H1 (cell line): ENCODE data around the gene SMCO1. TPM values are rescaled to one million over a fixed set of nuclear protein-coding genes. Genes with fewer than 3 reads are reported as not detected.

Experiments used
- ASH2L ChIP-seq: fragments of 200-600, 300-600 bp; sonication (generic); IDR thresholded peaks from one replicate; pipeline ENCODE4 v1.7.1; 2017; ENCODE audit warnings: low read length
- CBX8 ChIP-seq: fragments of 300-800, 300-1000 bp; sonication (generic); IDR thresholded peaks from 2 replicates; pipeline ENCODE4 v1.7.1; 2016; ENCODE audit warnings: low read depth, low read length, borderline replicate concordance
- CEBPB ChIP-seq: IDR thresholded peaks from 2 replicates; pipeline ENCODE4 v1.6.1; 2012; ENCODE audit warnings: low read depth, low read length
- CHD2 ChIP-seq: IDR thresholded peaks from 2 replicates; pipeline ENCODE4 v1.6.1; 2012; ENCODE audit warnings: low read length, improper control_type of control experiment
- EP300 ChIP-seq, 2 experiments: IDR thresholded peaks; 1 replicate in 1 of 2; 2 replicates in 1 of 2; pipeline ENCODE4 v1.6.1; 2011 to 2012; ENCODE audit warnings: low read depth in 2 of 2, low read length in 2 of 2, mild to moderate bottlenecking in 2 of 2, borderline replicate concordance in 1 of 2, inconsistent platforms in 1 of 2, moderate library complexity in 1 of 2
- FOSL1 ChIP-seq: IDR thresholded peaks from 2 replicates; pipeline ENCODE4 v1.6.1; 2011; ENCODE audit warnings: mild to moderate bottlenecking, low read depth, low read length, moderate library complexity; ENCODE audit not compliant: insufficient read depth
- GABPA ChIP-seq: IDR thresholded peaks from 2 replicates; pipeline ENCODE4 v1.6.1; 2011; ENCODE audit warnings: mild to moderate bottlenecking, low read length, moderate library complexity, borderline replicate concordance; ENCODE audit not compliant: insufficient read depth
- SAP30 ChIP-seq: fragments of 300-600 bp; sonication (generic); IDR thresholded peaks from 2 replicates; pipeline ENCODE4 v1.7.1; 2012; ENCODE audit warnings: low read length, moderate library complexity, mild to moderate bottlenecking, inconsistent platforms; ENCODE audit not compliant: insufficient read depth, insufficient replicate concordance
- SP1 ChIP-seq: IDR thresholded peaks from 2 replicates; pipeline ENCODE4 v1.6.1; 2011; ENCODE audit warnings: low read depth, low read length
- TAF1 ChIP-seq: IDR thresholded peaks from 2 replicates; pipeline ENCODE4 v1.6.1; 2011; ENCODE audit warnings: mild to moderate bottlenecking, low read depth, low read length
- polyA plus RNA-seq, 7 experiments: library from polyadenylated mRNA; depleted of rRNA in 3 of 7; stranded (reverse) in 5 of 7; unstranded in 2 of 7; fragments of >200 nt in 5 of 7; fragments of 200-250 nt in 2 of 7; gene quantifications; 1 replicate in 5 of 7; 2 replicates in 1 of 7; 4 replicates in 1 of 7; pipeline versions ENCODE4 v1.2.1 to v1.2.3, GENCODE V29; 2011 to 2013; ENCODE audit warnings: missing spikeins in 2 of 7, mixed read lengths in 2 of 7
- total RNA-seq: library from RNA; stranded (reverse); fragmentation: NEBNext Ultra II Directional; extraction: Animal tissue kit (Norgen Biotek cat#: 25700); gene quantifications from 2 replicates; pipeline ENCODE4 v1.2.1, GENCODE V29; 2021
- TF ChIP-seq, protein P1 (sequence below): fragments of 300-600 bp; sonication (generic); IDR thresholded peaks from 2 replicates; pipeline ENCODE4 v1.7.1; 2012; ENCODE audit warnings: low read length, moderate library complexity, mild to moderate bottlenecking, inconsistent platforms; ENCODE audit not compliant: insufficient replicate concordance
- TF ChIP-seq, protein P2 (sequence below): IDR thresholded peaks from 2 replicates; pipeline ENCODE4 v1.6.1; 2011; ENCODE audit warnings: low read depth, mild to moderate bottlenecking, low read length; ENCODE audit not compliant: insufficient read depth

Gene SMCO1
- total and polyA plus RNA-seq, 2 of the 8 experiments (the other 6 are each of a cell fraction or from before 2014, with no cell fraction given): 0.03 TPM; not detected in 1

DNA sequence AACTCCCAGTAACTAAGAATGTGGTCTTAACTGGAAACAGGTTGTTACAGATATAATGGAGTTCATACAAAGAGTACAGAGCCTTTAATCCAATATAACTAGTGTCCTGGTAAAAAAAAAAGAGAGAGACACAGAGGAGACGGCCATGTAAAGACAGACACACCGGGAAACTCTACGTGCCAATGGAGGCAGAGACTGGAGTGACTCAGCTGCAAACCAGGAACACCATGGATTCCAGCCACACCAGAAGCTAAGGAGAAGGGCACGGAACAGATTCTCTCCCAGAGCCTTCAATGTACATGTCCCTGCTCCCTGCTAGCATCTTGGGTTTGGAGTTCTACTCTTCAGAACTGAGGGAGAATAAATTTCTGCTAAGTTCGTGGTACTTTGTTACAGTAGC, 16.1 kb downstream of the SMCO1 start (continued):
- TF ChIP-seq, protein P1, sequence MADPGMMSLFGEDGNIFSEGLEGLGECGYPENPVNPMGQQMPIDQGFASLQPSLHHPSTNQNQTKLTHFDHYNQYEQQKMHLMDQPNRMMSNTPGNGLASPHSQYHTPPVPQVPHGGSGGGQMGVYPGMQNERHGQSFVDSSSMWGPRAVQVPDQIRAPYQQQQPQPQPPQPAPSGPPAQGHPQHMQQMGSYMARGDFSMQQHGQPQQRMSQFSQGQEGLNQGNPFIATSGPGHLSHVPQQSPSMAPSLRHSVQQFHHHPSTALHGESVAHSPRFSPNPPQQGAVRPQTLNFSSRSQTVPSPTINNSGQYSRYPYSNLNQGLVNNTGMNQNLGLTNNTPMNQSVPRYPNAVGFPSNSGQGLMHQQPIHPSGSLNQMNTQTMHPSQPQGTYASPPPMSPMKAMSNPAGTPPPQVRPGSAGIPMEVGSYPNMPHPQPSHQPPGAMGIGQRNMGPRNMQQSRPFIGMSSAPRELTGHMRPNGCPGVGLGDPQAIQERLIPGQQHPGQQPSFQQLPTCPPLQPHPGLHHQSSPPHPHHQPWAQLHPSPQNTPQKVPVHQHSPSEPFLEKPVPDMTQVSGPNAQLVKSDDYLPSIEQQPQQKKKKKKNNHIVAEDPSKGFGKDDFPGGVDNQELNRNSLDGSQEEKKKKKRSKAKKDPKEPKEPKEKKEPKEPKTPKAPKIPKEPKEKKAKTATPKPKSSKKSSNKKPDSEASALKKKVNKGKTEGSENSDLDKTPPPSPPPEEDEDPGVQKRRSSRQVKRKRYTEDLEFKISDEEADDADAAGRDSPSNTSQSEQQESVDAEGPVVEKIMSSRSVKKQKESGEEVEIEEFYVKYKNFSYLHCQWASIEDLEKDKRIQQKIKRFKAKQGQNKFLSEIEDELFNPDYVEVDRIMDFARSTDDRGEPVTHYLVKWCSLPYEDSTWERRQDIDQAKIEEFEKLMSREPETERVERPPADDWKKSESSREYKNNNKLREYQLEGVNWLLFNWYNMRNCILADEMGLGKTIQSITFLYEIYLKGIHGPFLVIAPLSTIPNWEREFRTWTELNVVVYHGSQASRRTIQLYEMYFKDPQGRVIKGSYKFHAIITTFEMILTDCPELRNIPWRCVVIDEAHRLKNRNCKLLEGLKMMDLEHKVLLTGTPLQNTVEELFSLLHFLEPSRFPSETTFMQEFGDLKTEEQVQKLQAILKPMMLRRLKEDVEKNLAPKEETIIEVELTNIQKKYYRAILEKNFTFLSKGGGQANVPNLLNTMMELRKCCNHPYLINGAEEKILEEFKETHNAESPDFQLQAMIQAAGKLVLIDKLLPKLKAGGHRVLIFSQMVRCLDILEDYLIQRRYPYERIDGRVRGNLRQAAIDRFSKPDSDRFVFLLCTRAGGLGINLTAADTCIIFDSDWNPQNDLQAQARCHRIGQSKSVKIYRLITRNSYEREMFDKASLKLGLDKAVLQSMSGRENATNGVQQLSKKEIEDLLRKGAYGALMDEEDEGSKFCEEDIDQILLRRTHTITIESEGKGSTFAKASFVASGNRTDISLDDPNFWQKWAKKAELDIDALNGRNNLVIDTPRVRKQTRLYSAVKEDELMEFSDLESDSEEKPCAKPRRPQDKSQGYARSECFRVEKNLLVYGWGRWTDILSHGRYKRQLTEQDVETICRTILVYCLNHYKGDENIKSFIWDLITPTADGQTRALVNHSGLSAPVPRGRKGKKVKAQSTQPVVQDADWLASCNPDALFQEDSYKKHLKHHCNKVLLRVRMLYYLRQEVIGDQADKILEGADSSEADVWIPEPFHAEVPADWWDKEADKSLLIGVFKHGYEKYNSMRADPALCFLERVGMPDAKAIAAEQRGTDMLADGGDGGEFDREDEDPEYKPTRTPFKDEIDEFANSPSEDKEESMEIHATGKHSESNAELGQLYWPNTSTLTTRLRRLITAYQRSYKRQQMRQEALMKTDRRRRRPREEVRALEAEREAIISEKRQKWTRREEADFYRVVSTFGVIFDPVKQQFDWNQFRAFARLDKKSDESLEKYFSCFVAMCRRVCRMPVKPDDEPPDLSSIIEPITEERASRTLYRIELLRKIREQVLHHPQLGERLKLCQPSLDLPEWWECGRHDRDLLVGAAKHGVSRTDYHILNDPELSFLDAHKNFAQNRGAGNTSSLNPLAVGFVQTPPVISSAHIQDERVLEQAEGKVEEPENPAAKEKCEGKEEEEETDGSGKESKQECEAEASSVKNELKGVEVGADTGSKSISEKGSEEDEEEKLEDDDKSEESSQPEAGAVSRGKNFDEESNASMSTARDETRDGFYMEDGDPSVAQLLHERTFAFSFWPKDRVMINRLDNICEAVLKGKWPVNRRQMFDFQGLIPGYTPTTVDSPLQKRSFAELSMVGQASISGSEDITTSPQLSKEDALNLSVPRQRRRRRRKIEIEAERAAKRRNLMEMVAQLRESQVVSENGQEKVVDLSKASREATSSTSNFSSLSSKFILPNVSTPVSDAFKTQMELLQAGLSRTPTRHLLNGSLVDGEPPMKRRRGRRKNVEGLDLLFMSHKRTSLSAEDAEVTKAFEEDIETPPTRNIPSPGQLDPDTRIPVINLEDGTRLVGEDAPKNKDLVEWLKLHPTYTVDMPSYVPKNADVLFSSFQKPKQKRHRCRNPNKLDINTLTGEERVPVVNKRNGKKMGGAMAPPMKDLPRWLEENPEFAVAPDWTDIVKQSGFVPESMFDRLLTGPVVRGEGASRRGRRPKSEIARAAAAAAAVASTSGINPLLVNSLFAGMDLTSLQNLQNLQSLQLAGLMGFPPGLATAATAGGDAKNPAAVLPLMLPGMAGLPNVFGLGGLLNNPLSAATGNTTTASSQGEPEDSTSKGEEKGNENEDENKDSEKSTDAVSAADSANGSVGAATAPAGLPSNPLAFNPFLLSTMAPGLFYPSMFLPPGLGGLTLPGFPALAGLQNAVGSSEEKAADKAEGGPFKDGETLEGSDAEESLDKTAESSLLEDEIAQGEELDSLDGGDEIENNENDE: no peak
- TF ChIP-seq SP1: no peak
- no peak for TF ChIP-seq GABPA
- TF ChIP-seq, protein P2, sequence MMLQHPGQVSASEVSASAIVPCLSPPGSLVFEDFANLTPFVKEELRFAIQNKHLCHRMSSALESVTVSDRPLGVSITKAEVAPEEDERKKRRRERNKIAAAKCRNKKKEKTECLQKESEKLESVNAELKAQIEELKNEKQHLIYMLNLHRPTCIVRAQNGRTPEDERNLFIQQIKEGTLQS: no peak
- no peak for TF ChIP-seq SAP30
- TF ChIP-seq EP300 (IDR thresholded peaks at IDR 0.05; ENCODE audit: borderline replicate concordance in 1 of 2, low read depth in 2 of 2, low read length in 2 of 2): no peak
- no peak for TF ChIP-seq ASH2L
- no peak for TF ChIP-seq TAF1
- no peak for TF ChIP-seq FOSL1
- TF ChIP-seq CBX8: no peak
- TF ChIP-seq CEBPB: no peak
- TF ChIP-seq CHD2: no peak
